Chondrocyte (in vitro differentiated cells): Measurements from ENCODE around the gene ASPDH. TPM values are rescaled to one million over a fixed set of nuclear protein-coding genes. Genes with fewer than 3 reads are reported as not detected.

Experiments
- DNase-seq: peaks from one replicate; pipeline ENCODE4 v3.0.0; 2021; ENCODE audit warnings: mixed read lengths, low spot score
- H3K27ac Mint-ChIP-seq: one replicate; pipeline ENCODE4 v1.8.0; 2021; ENCODE audit warnings: mild to moderate bottlenecking, moderate library complexity, mixed read lengths; ENCODE audit not compliant: unreplicated experiment
- H3K27me3 Mint-ChIP-seq: 2 replicates; pipeline ENCODE4 v1.8.0; 2021; ENCODE audit warnings: low read depth, mixed read lengths
- H3K36me3 Mint-ChIP-seq: 2 replicates; pipeline ENCODE4 v1.8.0; 2021; ENCODE audit warnings: low read depth, mixed read lengths
- H3K4me1 Mint-ChIP-seq: 2 replicates; pipeline ENCODE4 v1.8.0; 2021; ENCODE audit warnings: low read depth, mild to moderate bottlenecking, mixed read lengths
- H3K4me3 Mint-ChIP-seq: one replicate; pipeline ENCODE4 v1.8.0; 2021; ENCODE audit warnings: mild to moderate bottlenecking, moderate library complexity, mixed read lengths; ENCODE audit not compliant: unreplicated experiment
- H3K9me3 Mint-ChIP-seq: 2 replicates; pipeline ENCODE4 v1.8.0; 2021; ENCODE audit warnings: low read depth, mixed read lengths
- CTCF ChIP-seq: fragments of 200-600 bp; sonication (generic); IDR thresholded peaks from 2 replicates; pipeline ENCODE4 v1.5.0; 2021; ENCODE audit warnings: antibody characterized with exemption, mild to moderate bottlenecking, moderate library complexity
- total RNA-seq: library from RNA; stranded (reverse); gene quantifications from 3 replicates; pipeline ENCODE4 v1.2.1, GENCODE V29; 2021

The ASPDH gene
- total RNA-seq, 1 donor from 2014 or later = not detected

GRCh38 chr19:50554212-50554611 is 40.5 kb upstream of the ASPDH start:
- peak; percentile 77 for DNase-seq
- Mint-ChIP-seq H3K4me1 (peaks cover 13% of the 10 kb centered on the region), H3K9me3 (no peaks in the 10 kb centered on the region), H3K27ac (no peak overlapping the region), H3K36me3 (no peaks in the 10 kb centered on the region), H3K27me3 (peaks cover 50% of the 10 kb centered on the region), H3K4me3 (no peak overlapping the region)
- no peak for TF ChIP-seq CTCF

GRCh38 chr19:50553134-50553703 is 39.5 kb upstream of the ASPDH start:
- no peak overlapping the region for H3K4me3 Mint-ChIP-seq

GRCh38 chr19:50552540-50552939 is 38.8 kb upstream of the ASPDH start:
- Mint-ChIP-seq H3K4me1 (peaks cover 16% of the 10 kb centered on the region), H3K27me3 (peaks cover 42% of the 10 kb centered on the region), H3K27ac (no peak overlapping the region), H3K36me3 (no peaks in the 10 kb centered on the region), H3K4me3 (no peak overlapping the region), H3K9me3 (no peaks in the 10 kb centered on the region)
- TF ChIP-seq CTCF = no peak
- no peak for DNase-seq

More at GRCh38 chr19:50553134-50553703, 39.5 kb upstream of the ASPDH start:
- no peak for DNase-seq
- no peaks in the 10 kb centered on the region for H3K9me3 Mint-ChIP-seq
- H3K4me1 Mint-ChIP-seq = peaks cover 13% of the 10 kb centered on the region
- TF ChIP-seq CTCF = no peak
- H3K27me3 Mint-ChIP-seq = peaks cover 46% of the 10 kb centered on the region
- H3K27ac Mint-ChIP-seq = no peak overlapping the region
- H3K36me3 Mint-ChIP-seq = no peaks in the 10 kb centered on the region

GRCh38 chr19:50551715-50552187 is 38.0 kb upstream of the ASPDH start:
- H3K9me3 Mint-ChIP-seq = no peaks in the 10 kb centered on the region
- DNase-seq = no peak
- no peak for TF ChIP-seq CTCF
- peak overlapping the region; percentile 54 for H3K27ac Mint-ChIP-seq
- H3K4me1 Mint-ChIP-seq = peaks cover 17% of the 10 kb centered on the region
- H3K36me3 Mint-ChIP-seq = no peaks in the 10 kb centered on the region
- H3K4me3 Mint-ChIP-seq = no peak overlapping the region
- H3K27me3 Mint-ChIP-seq = peaks cover 42% of the 10 kb centered on the region

- Mint-ChIP-seq H3K9me3 (no peaks in the 10 kb centered on the region), H3K36me3 (no peaks in the 10 kb centered on the region), H3K27ac (peak overlapping the region; percentile 54), H3K4me3 (no peak overlapping the region), H3K4me1 (peaks cover 13% of the 10 kb centered on the region), H3K27me3 (peaks cover 38% of the 10 kb centered on the region)
- DNase-seq = peak; percentile 78
- no peak for TF ChIP-seq CTCF
Observed at GRCh38 chr19:50551034-50551714, 37.5 kb upstream of the ASPDH start.
